Heart right ventricle (tissue), 16 donors: ENCODE measurements around the gene NUP214. TPM values are rescaled to one million over a fixed set of nuclear protein-coding genes. Genes with fewer than 3 reads are reported as not detected.

Experiments
- ATAC-seq, 8 donors: fragments of 200-7000 bp; cut with Tn5 transposase; one replicate each; pipeline ENCODE4 v1.9.1; 2020; ENCODE audit warnings: mild to moderate bottlenecking in 8 of 8, moderate library complexity in 8 of 8, moderate number of reproducible peaks in 1 of 8
- DNase-seq, 2 donors: peaks; one replicate each; pipeline ENCODE4 v3.0.0-alpha.2; 2020
- H3K27ac ChIP-seq, 10 donors: fragments of 200-600 bp; sonication (generic) in 2 of 10; one replicate each; pipeline versions ENCODE4 v1.5.0 to v1.8.0; 2020 to 2022; ENCODE audit warnings: mild to moderate bottlenecking in 3 of 10
- H3K27me3 ChIP-seq, 7 donors: fragments of 200-600 bp; one replicate each; pipeline ENCODE4 v1.8.0; 2021 to 2022; ENCODE audit warnings: mild to moderate bottlenecking in 2 of 7
- H3K36me3 ChIP-seq, 9 donors: fragments of 200-600 bp; sonication (generic) in 1 of 9; one replicate each; pipeline versions ENCODE4 v1.5.0 to v1.8.0; 2020 to 2022; ENCODE audit warnings: mild to moderate bottlenecking in 2 of 9
- H3K4me1 ChIP-seq, 9 donors: fragments of 200-600 bp; sonication (generic) in 1 of 9; one replicate each; pipeline versions ENCODE4 v1.5.0 to v1.8.0; 2020 to 2022; ENCODE audit warnings: mild to moderate bottlenecking in 4 of 9
- H3K4me3 ChIP-seq, 10 donors: fragments of 200-600 bp; sonication (generic) in 2 of 10; one replicate each; pipeline versions ENCODE4 v1.5.0 to v1.8.0; 2020 to 2022; ENCODE audit warnings: mild to moderate bottlenecking in 7 of 10, moderate library complexity in 2 of 10
- H3K9me3 ChIP-seq, 11 donors: fragments of 200-600 bp in 10 of 11; sonication (generic) in 2 of 11; one replicate each; pipeline versions ENCODE4 v1.5.0 to v1.8.0; 2013 to 2022; ENCODE audit warnings: mild to moderate bottlenecking in 2 of 11, control low read depth in 1 of 11, moderate library complexity in 1 of 11
- WGBS, 2 donors: extraction: QIAGEN DNeasy Blood & Tissue Kit; methylation state at CpG; one replicate each; pipeline ENCODE4 v1.1.7; 2013; ENCODE audit warnings: inconsistent platforms in 1 of 2; 5-methylcytosine and 5-hydroxymethylcytosine counted together
- intact Hi-C, 10 donors: fragments of 100-400 bp; cut with DNase I; formaldehyde crosslinking; loops; one replicate each; pipeline versions ENCODE4 v1.11.1 to v1.14.2; 2022
- polyA plus RNA-seq, 2 donors: library from polyadenylated mRNA; stranded (reverse); fragments of 200-250 nt; gene quantifications; one replicate each; pipeline ENCODE4 v1.2.3, GENCODE V29; 2013
- total RNA-seq, 10 donors: library from RNA; stranded (reverse); fragmentation: NEBNext Ultra II Directional in 3 of 10; extraction: Animal tissue kit (Norgen Biotek cat#: 25700) in 3 of 10; gene quantifications; one replicate each; pipeline versions ENCODE4 v1.2.1 to v1.2.4, GENCODE V29; 2021 to 2023
- TF ChIP-seq, protein P1 (sequence below), 9 donors: fragments of 200-600 bp; sonication (generic) in 2 of 9; IDR thresholded peaks; one replicate each; pipeline versions ENCODE4 v1.5.0 to v1.8.0; 2021 to 2022; ENCODE audit warnings: antibody characterized with exemption in 9 of 9, mild to moderate bottlenecking in 5 of 9, moderate library complexity in 1 of 9
- donor health status: Arrhythmogenic right ventricular cardiomyopathy.
- donor health status: ischemic (EF 13 %, LVEDD 7.1; RV severe dilation, severe dysfunction).
- donor health status: healthy with polysubstance abuse.
- donor health status: DM: no; HTN: yes; CAD: no.
- donor health status: DM: no; HTN: no; CAD: no.
- donor health status: ischemic (EF 25% LVEDD 6.9; RV normal size, moderate dysfunction).
- donor health status: ischemic (EF 25% LVEDD 5.7; RV mildly dilated, moderate dysfunction).
- donor health status: healthy.
- donor health status: DM: yes; HTN: yes; CAD: no.
- donor health status: Ischemic cardiomyopathy.
- donor health status: ischemic (EF 35%, LVEDD 5.7; RV mildly dilated, moderate dysfunction).
- donor health status: nonischemic (EF 11% LVEDD 7.7; RV severe dilation, severe dysfunction).
- donor health status: DM: yes; HTN: yes; CAD: no.
- donor health status: PGD.
- donor health status: ischemic (EF 29% LVEDD 5.4; RV normal size, mild dysfunction).
- donor health status: nonischemic (EF 23%, LVEDD 6.1; RV moderate dilation, normal function).

The NUP214 gene
- total and polyA plus RNA-seq, 12 donors: 13.8 to 27.1 (median 22.9) TPM

- ATAC-seq (peak in 2 of 8 donors; percentile 2 to 14), DNase-seq (peak in 1 of 2 donors; percentile 61)
- no peaks in the 10 kb centered on the region for H3K9me3 ChIP-seq
- H3K4me1 ChIP-seq: peaks cover 21 to 56% (median 37%) of the 10 kb centered on the region in 9 donors
- peak overlapping the region; percentile 89 to 99 (median 98) for H3K27ac ChIP-seq
- 0 to 1% methylated on average over 58 to 60 of the region's 60 CpGs for WGBS, 2 donors
- H3K4me3 ChIP-seq: peak overlapping the region; percentile 59 to 92 (median 84)
- TF ChIP-seq, protein P1, sequence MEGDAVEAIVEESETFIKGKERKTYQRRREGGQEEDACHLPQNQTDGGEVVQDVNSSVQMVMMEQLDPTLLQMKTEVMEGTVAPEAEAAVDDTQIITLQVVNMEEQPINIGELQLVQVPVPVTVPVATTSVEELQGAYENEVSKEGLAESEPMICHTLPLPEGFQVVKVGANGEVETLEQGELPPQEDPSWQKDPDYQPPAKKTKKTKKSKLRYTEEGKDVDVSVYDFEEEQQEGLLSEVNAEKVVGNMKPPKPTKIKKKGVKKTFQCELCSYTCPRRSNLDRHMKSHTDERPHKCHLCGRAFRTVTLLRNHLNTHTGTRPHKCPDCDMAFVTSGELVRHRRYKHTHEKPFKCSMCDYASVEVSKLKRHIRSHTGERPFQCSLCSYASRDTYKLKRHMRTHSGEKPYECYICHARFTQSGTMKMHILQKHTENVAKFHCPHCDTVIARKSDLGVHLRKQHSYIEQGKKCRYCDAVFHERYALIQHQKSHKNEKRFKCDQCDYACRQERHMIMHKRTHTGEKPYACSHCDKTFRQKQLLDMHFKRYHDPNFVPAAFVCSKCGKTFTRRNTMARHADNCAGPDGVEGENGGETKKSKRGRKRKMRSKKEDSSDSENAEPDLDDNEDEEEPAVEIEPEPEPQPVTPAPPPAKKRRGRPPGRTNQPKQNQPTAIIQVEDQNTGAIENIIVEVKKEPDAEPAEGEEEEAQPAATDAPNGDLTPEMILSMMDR (IDR thresholded peaks at IDR 0.05): no peak
- no peaks in the 10 kb centered on the region for H3K36me3 ChIP-seq
- H3K27me3 ChIP-seq: peaks cover 0 to 18% (median 8%) of the 10 kb centered on the region in 7 donors
- intact Hi-C loops: loop anchor here in 7 of 10 donors (2.0 to 10.0 kb wide), 8 partner anchors 40 to 100 kb away; no protein-coding TSS in a partner anchor
Measured at GRCh38 chr9:131276891-131277286, 151.5 kb downstream of the NUP214 start.

GRCh38 chr9:131277287-131277909, 152.0 kb downstream of the NUP214 start:
- H3K27ac ChIP-seq: peak overlapping the region; percentile 89 to 99 (median 98)
- no peaks in the 10 kb centered on the region for H3K36me3 ChIP-seq
- H3K9me3 ChIP-seq: no peaks in the 10 kb centered on the region
- ATAC-seq (peak in 1 of 8 donors; percentile 1), DNase-seq (no peak)
- TF ChIP-seq, protein P1 (IDR thresholded peaks at IDR 0.05): peak in 5 of 9 donors; percentile 8 to 40 (median 19)
- WGBS, 2 donors: 1% methylated on average over 65 to 78 of the region's 78 CpGs
- peaks cover 17 to 52% (median 35%) of the 10 kb centered on the region in 9 donors for H3K4me1 ChIP-seq
- peak overlapping the region; percentile 59 to 92 (median 84) for H3K4me3 ChIP-seq
- peaks cover 0 to 23% (median 13%) of the 10 kb centered on the region in 7 donors for H3K27me3 ChIP-seq
- intact Hi-C loops: loop anchor here in 7 of 10 donors (2.0 to 10.0 kb wide), 8 partner anchors 40 to 100 kb away; no protein-coding TSS in a partner anchor

GRCh38 chr9:131277910-131278701, 152.7 kb downstream of the NUP214 start:
- intact Hi-C loops: loop anchor here in 7 of 10 donors (2.0 to 10.0 kb wide), 8 partner anchors 41 to 101 kb away; no protein-coding TSS in a partner anchor
- peak overlapping the region; percentile 89 to 99 (median 98) for H3K27ac ChIP-seq
- 8 to 19% methylated on average over 22 to 59 of the region's 59 CpGs for WGBS, 2 donors
- H3K4me1 ChIP-seq: peaks cover 14 to 52% (median 33%) of the 10 kb centered on the region in 9 donors
- no peaks in the 10 kb centered on the region for H3K9me3 ChIP-seq
- DNase-seq (peak; percentile 87 to 92), ATAC-seq (peak; percentile 40 to 70 (median 60))
- H3K27me3 ChIP-seq: peaks cover 0 to 30% (median 14%) of the 10 kb centered on the region in 7 donors
- TF ChIP-seq, protein P1 (IDR thresholded peaks at IDR 0.05): no peak
- H3K4me3 ChIP-seq: peak overlapping the region; percentile 59 to 92 (median 84)
- no peaks in the 10 kb centered on the region for H3K36me3 ChIP-seq

GRCh38 chr9:131278702-131279111, 153.3 kb downstream of the NUP214 start:
- DNase-seq (no peak), ATAC-seq (peak in 1 of 8 donors; percentile 0)
- H3K9me3 ChIP-seq: no peaks in the 10 kb centered on the region
- peaks cover 0 to 35% (median 14%) of the 10 kb centered on the region in 7 donors for H3K27me3 ChIP-seq
- H3K27ac ChIP-seq: peak overlapping the region; percentile 38 to 99 (median 95)
- H3K4me3 ChIP-seq: peak overlapping the region in 2 of 10 donors; percentile 85 to 86
- 35 to 51% methylated on average over 10 of the region's 10 CpGs for WGBS, 2 donors
- TF ChIP-seq, protein P1 (IDR thresholded peaks at IDR 0.05): no peak
- intact Hi-C loops: loop anchor here in 6 of 10 donors (5.0 to 10.0 kb wide), 6 partner anchors 41 to 101 kb away; no protein-coding TSS in a partner anchor
- H3K4me1 ChIP-seq: peaks cover 14 to 51% (median 31%) of the 10 kb centered on the region in 9 donors
- no peaks in the 10 kb centered on the region for H3K36me3 ChIP-seq
